Stimulated activated CD8-positive, alpha-beta memory T cell treated with anti-CD3 and anti-CD28 coated beads, Interleukin-7, amount 100 ng/mL, for 48 hours (primary cell): ENCODE measurements around the gene EMC9.

ENCODE experiments used
- DNase-seq, 2 donors: peaks; one replicate each; pipeline ENCODE4 v3.0.0-alpha.2; 2020; ENCODE audit warnings: low read depth in 1 of 2; ENCODE audit errors: extremely low read depth in 1 of 2

Gene EMC9

GRCh38 chr14:24092505-24093206 lies 48.7 kb downstream of the EMC9 start:
- no peak for DNase-seq

GRCh38 chr14:24092110-24092504 lies 49.3 kb downstream of the EMC9 start:
- no peak for DNase-seq

- DNase-seq: no peak
Observed at GRCh38 chr14:24089890-24090289, 51.5 kb downstream of the EMC9 start.
